HG02588 (cell line): Measurements from ENCODE around the gene CTNNBL1.
"Not testable (repeated sequence)": the region's sequence is repeated elsewhere in the genome, so short reads cannot be mapped to it uniquely, and the experiment has no call there.

Source experiments
- ATAC-seq: cut with Tn5 transposase; IDR thresholded peaks from one replicate; pipeline ENCODE4 v1.9.1; 2021; ENCODE audit warnings: mild to moderate bottlenecking, moderate library complexity; ENCODE audit not compliant: unreplicated experiment

The CTNNBL1 gene

GRCh38 chr20:37848706-37849105 lies 154.9 kb downstream of the CTNNBL1 start:
- ATAC-seq: no peak

GRCh38 chr20:37849156-37849555 lies 155.3 kb downstream of the CTNNBL1 start:
- ATAC-seq: no peak

- ATAC-seq: no peak
These were observed 155.7 kb downstream of the CTNNBL1 start for GRCh38 chr20:37849566-37849965.

GRCh38 chr20:37850036-37850592 lies 156.3 kb downstream of the CTNNBL1 start:
- ATAC-seq: no peak

- no peak for ATAC-seq
These were observed 157.0 kb downstream of the CTNNBL1 start for GRCh38 chr20:37850724-37851355.

- no peak for ATAC-seq
These were observed 158.8 kb downstream of the CTNNBL1 start for GRCh38 chr20:37852666-37853065.

- peak; percentile 47 for ATAC-seq
These were observed 160.1 kb downstream of the CTNNBL1 start for GRCh38 chr20:37853823-37854375.

- not testable (repeated sequence) for ATAC-seq
These were observed 162.2 kb downstream of the CTNNBL1 start for GRCh38 chr20:37856034-37856433.

GRCh38 chr20:37856932-37857660 lies 163.3 kb downstream of the CTNNBL1 start:
- no peak for ATAC-seq

GRCh38 chr20:37859406-37860171 lies 165.8 kb downstream of the CTNNBL1 start:
- ATAC-seq: no peak

- no peak for ATAC-seq
These were observed 169.5 kb downstream of the CTNNBL1 start for GRCh38 chr20:37863289-37863688.

GRCh38 chr20:37864298-37864697 lies 170.5 kb downstream of the CTNNBL1 start:
- no peak for ATAC-seq

GRCh38 chr20:37866051-37866450 lies 172.2 kb downstream of the CTNNBL1 start:
- no peak for ATAC-seq

GRCh38 chr20:37867289-37868195 lies 173.7 kb downstream of the CTNNBL1 start:
- no peak for ATAC-seq

- ATAC-seq: no peak
These were observed 175.1 kb downstream of the CTNNBL1 start for GRCh38 chr20:37868851-37869333.

- ATAC-seq: no peak
These were observed 175.6 kb downstream of the CTNNBL1 start for GRCh38 chr20:37869334-37869861.

- ATAC-seq: no peak
These were observed 176.5 kb downstream of the CTNNBL1 start for GRCh38 chr20:37870294-37870693.

- no peak for ATAC-seq
These were observed 177.9 kb downstream of the CTNNBL1 start for GRCh38 chr20:37871751-37872150.

- no peak for ATAC-seq
These were observed 178.3 kb downstream of the CTNNBL1 start for GRCh38 chr20:37872161-37872560.

GRCh38 chr20:37873884-37874283 lies 180.1 kb downstream of the CTNNBL1 start:
- no peak for ATAC-seq
